ENCODE measurements around the gene PLA2G3. TPM values are rescaled to one million over a fixed set of nuclear protein-coding genes. Genes with fewer than 3 reads are reported as not detected.

PLA2G3 gene
- total and polyA plus RNA-seq, 2 of the 8 experiments (the other 6 are each of a cell fraction or from before 2014, with no cell fraction given) = 18.1 to 25.9 TPM

DNA sequence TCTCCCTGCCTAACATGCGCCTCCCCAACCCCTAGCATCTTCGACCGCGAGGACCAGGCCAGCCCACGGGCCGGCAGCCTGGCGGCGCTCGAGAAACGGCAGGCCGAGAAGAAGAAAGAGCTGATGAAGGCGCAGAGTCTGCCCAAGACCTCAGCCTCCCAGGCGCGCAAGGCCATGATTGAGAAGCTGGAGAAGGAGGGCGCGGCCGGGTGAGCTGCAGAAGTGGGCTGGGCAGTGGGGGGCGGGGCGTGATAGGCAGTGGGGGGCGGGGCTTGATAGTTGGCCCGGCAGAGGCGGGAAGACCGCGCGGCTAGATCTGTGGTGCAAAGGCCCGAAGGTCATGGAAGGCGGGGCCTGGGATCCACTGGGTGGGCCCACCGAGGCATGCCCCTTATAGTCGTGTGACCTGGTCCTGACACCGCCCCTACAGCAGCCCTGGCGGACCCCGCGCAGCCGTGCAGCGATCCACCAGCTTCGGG, 41.6 kb downstream of the PLA2G3 start:
- Histone ChIP-seq H2AFZ (ENCODE audit: low read length) (no peak overlapping the region), H3K4ac (replicated peaks; ENCODE audit: insufficient read length, low read depth, low read length) (peak overlapping the region; percentile 54), H3K56ac (replicated peaks; ENCODE audit: insufficient read length, low read depth, low read length) (peak overlapping the region; percentile 37), H3K14ac (ENCODE audit: insufficient read length) (no peak overlapping the region), H3K23ac (ENCODE audit: insufficient read length) (no peak overlapping the region), H4K20me1 (replicated peaks in 1 of 2; ENCODE audit: control insufficient read depth in 1 of 2, insufficient read depth in 2 of 2, low read length in 2 of 2) (no peaks in the 10 kb centered on the region), H3K18ac (ENCODE audit: extremely low read depth, low read length) (no peak overlapping the region; the same call in none of the 2 replicates), H2BK20ac (ENCODE audit: low read length) (no peak overlapping the region), H2AK5ac (ENCODE audit: low read depth, low read length) (no peak overlapping the region), H3K79me2 (ENCODE audit: control insufficient read depth in 1 of 2, insufficient read depth in 2 of 2, low read length in 2 of 2) (no peaks in the 10 kb centered on the region), H3K23me2 (ENCODE audit: low read depth, low read length) (peaks cover 4% of the 10 kb centered on the region; the same call in 1 of the 2 replicates), H3K79me1 (ENCODE audit: low read depth, low read length) (no peaks in the 10 kb centered on the region), H2BK5ac (ENCODE audit: low read depth, low read length) (peak overlapping the region; percentile 28; the same call in 1 of the 2 replicates), H2BK120ac (replicated peaks; ENCODE audit: low read depth, low read length) (no peak overlapping the region), H4K91ac (replicated peaks; ENCODE audit: insufficient read length, low read length) (no peak overlapping the region), H3K9ac (replicated peaks in 1 of 4; ENCODE audit: extremely low read depth in 1 of 4, low read depth in 3 of 4, low read length in 3 of 4) (no peak overlapping the region), H3K4me3 (ENCODE audit: extremely low read depth in 1 of 4, insufficient read depth in 2 of 4, low read depth in 3 of 4, low read length in 4 of 4) (peak overlapping the region; percentile 8 to 50 (median 18); a peak in 5 of 8 replicates), H4K5ac (ENCODE audit: insufficient read length, low read depth, low read length) (no peak overlapping the region), H3K36me3 (ENCODE audit: control insufficient read depth in 2 of 4, insufficient read depth in 4 of 4, low read length in 3 of 4) (no peaks in the 10 kb centered on the region), H3K4me1 (replicated peaks in 1 of 4; ENCODE audit: control insufficient read depth in 3 of 4, insufficient read depth in 4 of 4, low read length in 3 of 4) (peaks cover 5 to 15% (median 11%) of the 10 kb centered on the region in 4 experiments), H2BK12ac (ENCODE audit: low read depth, low read length) (0 out of 2 replicates have a peak overlapping the region, but pooled peaks have one; percentile 7), H3K9me3 (ENCODE audit: insufficient read depth in 2 of 2, low read depth in 1 of 2, low read length in 1 of 2) (no peaks in the 10 kb centered on the region), H3K4me2 (ENCODE audit: insufficient read depth in 1 of 2, low read depth in 2 of 2, low read length in 2 of 2) (peak overlapping the region; percentile 59 to 69), H2BK15ac (ENCODE audit: low read length) (peak overlapping the region; percentile 6; the same call in 1 of the 2 replicates), H4K8ac (ENCODE audit: extremely low read depth, insufficient read depth, low read length) (peak overlapping the region; percentile 41), H3K27me3 (replicated peaks in 1 of 4; ENCODE audit: control insufficient read depth in 3 of 4, extremely low read depth in 1 of 4, insufficient read depth in 3 of 4, low read length in 3 of 4) (no peaks in the 10 kb centered on the region), H3K27ac (ENCODE audit: low read depth, low read length) (no peak overlapping the region)
- ChIA-PET POLR2A (ENCODE audit: partially characterized antibody) (interaction anchor here (0.5 to 3.2 kb wide), 9 partner anchors 11 to 130 kb away, joined by 3 to 23 read pairs (median 5); partner anchors contain the start of genes MORC2, PLA2G3, SMTN and TUG1), CTCF (ENCODE audit: partially characterized antibody) (interaction anchor here (0.6 to 16.8 kb wide), 9 partner anchors 9 to 95 kb away, joined by 3 to 207 read pairs (median 4); partner anchors contain the start of genes PLA2G3, SELENOM and SMTN)
- FAIRE-seq = no peak
- peak in 1 of 2 experiments; percentile 88 for DNase-seq (ENCODE audit: low read depth in 1 of 2, low spot score in 2 of 2)
- WGBS, 2 experiments (ENCODE audit: extremely low coverage in 1 of 2, insufficient coverage in 1 of 2, insufficient read length in 1 of 2, insufficient replicate concordance in 2 of 2, low coverage in 1 of 2, low lambda C conversion rate in 2 of 2, missing lambda C conversion rate in 1 of 2) = 41% methylated on average over 15 of the region's 36 CpGs; no CpG with 5 or more reads in 1 of the 2 experiments
- TF ChIP-seq, protein P1, sequence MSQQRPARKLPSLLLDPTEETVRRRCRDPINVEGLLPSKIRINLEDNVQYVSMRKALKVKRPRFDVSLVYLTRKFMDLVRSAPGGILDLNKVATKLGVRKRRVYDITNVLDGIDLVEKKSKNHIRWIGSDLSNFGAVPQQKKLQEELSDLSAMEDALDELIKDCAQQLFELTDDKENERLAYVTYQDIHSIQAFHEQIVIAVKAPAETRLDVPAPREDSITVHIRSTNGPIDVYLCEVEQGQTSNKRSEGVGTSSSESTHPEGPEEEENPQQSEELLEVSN (IDR thresholded peaks at IDR 0.05) = peak; percentile 84
- no peak for TF ChIP-seq SAP30 (IDR thresholded peaks at IDR 0.05; ENCODE audit: insufficient read depth, insufficient replicate concordance, low read length)
- TF ChIP-seq BCL11A (IDR thresholded peaks at IDR 0.05; ENCODE audit: low read depth in 2 of 2, low read length in 2 of 2) = no peak
- peak; percentile 71; the same call in 1 of the 2 replicates for TF ChIP-seq TAF1 (IDR thresholded peaks at IDR 0.05; ENCODE audit: low read depth, low read length)
- TF ChIP-seq NRF1 (IDR thresholded peaks at IDR 0.05; ENCODE audit: low read depth, low read length) = no peak
- TF ChIP-seq HDAC2 (IDR thresholded peaks at IDR 0.05; ENCODE audit: borderline replicate concordance in 1 of 2, low read depth in 2 of 2, low read length in 2 of 2) = no peak
- TF ChIP-seq ASH2L (IDR thresholded peaks at IDR 0.05; ENCODE audit: low read length) = peak; percentile 29
- no peak for TF ChIP-seq BACH1 (IDR thresholded peaks at IDR 0.05; ENCODE audit: low read length)
- TF ChIP-seq, protein P2, sequence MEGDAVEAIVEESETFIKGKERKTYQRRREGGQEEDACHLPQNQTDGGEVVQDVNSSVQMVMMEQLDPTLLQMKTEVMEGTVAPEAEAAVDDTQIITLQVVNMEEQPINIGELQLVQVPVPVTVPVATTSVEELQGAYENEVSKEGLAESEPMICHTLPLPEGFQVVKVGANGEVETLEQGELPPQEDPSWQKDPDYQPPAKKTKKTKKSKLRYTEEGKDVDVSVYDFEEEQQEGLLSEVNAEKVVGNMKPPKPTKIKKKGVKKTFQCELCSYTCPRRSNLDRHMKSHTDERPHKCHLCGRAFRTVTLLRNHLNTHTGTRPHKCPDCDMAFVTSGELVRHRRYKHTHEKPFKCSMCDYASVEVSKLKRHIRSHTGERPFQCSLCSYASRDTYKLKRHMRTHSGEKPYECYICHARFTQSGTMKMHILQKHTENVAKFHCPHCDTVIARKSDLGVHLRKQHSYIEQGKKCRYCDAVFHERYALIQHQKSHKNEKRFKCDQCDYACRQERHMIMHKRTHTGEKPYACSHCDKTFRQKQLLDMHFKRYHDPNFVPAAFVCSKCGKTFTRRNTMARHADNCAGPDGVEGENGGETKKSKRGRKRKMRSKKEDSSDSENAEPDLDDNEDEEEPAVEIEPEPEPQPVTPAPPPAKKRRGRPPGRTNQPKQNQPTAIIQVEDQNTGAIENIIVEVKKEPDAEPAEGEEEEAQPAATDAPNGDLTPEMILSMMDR (IDR thresholded peaks at IDR 0.05; ENCODE audit: control extremely low read depth in 1 of 3, insufficient read depth in 1 of 3, low read depth in 1 of 3, low read length in 3 of 3) = peak in 1 of 3 experiments; percentile 15; a peak in 1 of 4 replicates

All from H1 (cell line).